A549 (cell line): ENCODE measurements around the gene SOX5. TPM values are rescaled to one million over a fixed set of nuclear protein-coding genes. Genes with fewer than 3 reads are reported as not detected.

ENCODE experiments used
- ATAC-seq, 2 experiments: fragments of 200-7000 bp in 1 of 2; fragments of >200 bp in 1 of 2; cut with Nextera tagmentation in 1 of 2; cut with Tn5 transposase in 1 of 2; 3 replicates each; pipeline versions ENCODE4 v1.8.0 to v1.9.1; 2018 to 2020; ENCODE audit warnings: mild to moderate bottlenecking in 1 of 2, moderate library complexity in 1 of 2
- CTCF ChIA-PET: fragments of 300-600 bp; sonication (Branson Sonifier 250); formaldehyde crosslinking; extraction: SDS; loops from one replicate; lab custom pipeline; 2021; ENCODE audit warnings: antibody characterized with exemption, inconsistent platforms; lab: Yijun Ruan, JAX
- POLR2A ChIA-PET: fragments of 350-600 bp; formaldehyde crosslinking; extraction: SDS; loops from one replicate; lab custom pipeline; 2021; ENCODE audit warnings: antibody characterized with exemption, inconsistent platforms; lab: Yijun Ruan, JAX
- DNase-seq, 2 experiments: peaks; one replicate each; pipeline versions ENCODE4 v3.0.0 to v3.0.0-alpha.2; 2011 to 2016; ENCODE audit warnings: low read depth in 1 of 2, low spot score in 1 of 2
- FAIRE-seq: peaks from 2 replicates; lab custom pipeline; 2011; peaks lifted over from hg19 to GRCh38; lab: Jason Lieb, UNC
- H3K27ac ChIP-seq, 2 experiments: fragments of >200 bp; sonication (Bioruptor Twin); formaldehyde crosslinking; 3 replicates each; pipeline ENCODE4 v1.5.1; 2016 to 2017
- H3K4me1 ChIP-seq: fragments of >200 bp; sonication (Bioruptor Twin); formaldehyde crosslinking; 3 replicates; pipeline ENCODE4 v1.6.1; 2016
- H3K4me2 ChIP-seq: fragments of >200 bp; sonication (Bioruptor Twin); formaldehyde crosslinking; 3 replicates; pipeline ENCODE4 v1.6.1; 2016
- H3K4me3 ChIP-seq: fragments of >200 bp; sonication (Bioruptor Twin); formaldehyde crosslinking; 3 replicates; pipeline ENCODE4 v1.5.1; 2016
- H3K9me3 ChIP-seq: fragments of >200 bp; sonication (Bioruptor Twin); formaldehyde crosslinking; 3 replicates; pipeline ENCODE4 v1.6.1; 2016
- BHLHE40 ChIP-seq: IDR thresholded peaks from 2 replicates; pipeline ENCODE4 v1.6.1; 2012; ENCODE audit warnings: low read depth, low read length, inconsistent platforms
- CBX8 ChIP-seq: fragments of 200-600 bp; sonication (generic); IDR thresholded peaks from 2 replicates; pipeline ENCODE4 v1.6.1; 2016
- E2F6 ChIP-seq: IDR thresholded peaks from 2 replicates; pipeline ENCODE4 v1.6.1; 2012; ENCODE audit warnings: low read depth, borderline replicate concordance
- FOSB ChIP-seq: fragments of 250-450 bp; sonication (Bioruptor Pico); IDR thresholded peaks from 2 replicates; pipeline ENCODE4 v1.5.0; 2020; ENCODE audit warnings: mild to moderate bottlenecking, moderate library complexity
- HDAC2 ChIP-seq: fragments of 200-600 bp; sonication (generic); IDR thresholded peaks from 2 replicates; pipeline ENCODE4 v1.6.1; 2016
- HOXA7 ChIP-seq: fragments of 250-450 bp; sonication (Bioruptor Pico); IDR thresholded peaks from 2 replicates; pipeline ENCODE4 v1.5.0; 2020; ENCODE audit warnings: mild to moderate bottlenecking, moderate library complexity
- HOXB13 ChIP-seq: fragments of 250-450 bp; sonication (Bioruptor Pico); IDR thresholded peaks from 2 replicates; pipeline ENCODE4 v1.5.0; 2020; ENCODE audit warnings: low read depth, mild to moderate bottlenecking, moderate library complexity
- HOXB5 ChIP-seq: fragments of 250-450 bp; sonication (Bioruptor Pico); IDR thresholded peaks from 2 replicates; pipeline ENCODE4 v1.5.0; 2020; ENCODE audit warnings: mild to moderate bottlenecking, moderate library complexity
- MAFK ChIP-seq: fragments of 450-650 bp; IDR thresholded peaks from 2 replicates; pipeline ENCODE4 v1.6.1; 2014; ENCODE audit not compliant: partially characterized antibody
- MAZ ChIP-seq: fragments of 150-350 bp; IDR thresholded peaks from 2 replicates; pipeline ENCODE4 v1.6.1; 2014; ENCODE audit warnings: antibody characterized with exemption, low read depth, low read length, borderline replicate concordance
- NFE2L2 ChIP-seq: fragments of 150-350 bp; conservative IDR thresholded peaks from 2 replicates; pipeline ENCODE4 v1.6.1; 2014; ENCODE audit warnings: low read length
- PHF8 ChIP-seq: fragments of 200-600 bp; sonication (generic); IDR thresholded peaks from 2 replicates; pipeline ENCODE4 v1.6.1; 2016; ENCODE audit warnings: low read depth, mild to moderate bottlenecking, antibody characterized with exemption, moderate library complexity, borderline replicate concordance
- RAD21 ChIP-seq, 2 experiments: fragments of >200 bp in 1 of 2; sonication (Bioruptor Twin) in 1 of 2; formaldehyde crosslinking in 1 of 2; IDR thresholded peaks in 1 of 2; conservative IDR thresholded peaks in 1 of 2; 2 replicates in 1 of 2; 3 replicates in 1 of 2; pipeline ENCODE4 v1.6.1; 2012 to 2018; ENCODE audit warnings: inconsistent platforms in 1 of 2
- RNF2 ChIP-seq: fragments of 200-600 bp; sonication (generic); IDR thresholded peaks from 2 replicates; pipeline ENCODE4 v1.6.1; 2016; ENCODE audit warnings: low read depth, mild to moderate bottlenecking, antibody characterized with exemption, moderate library complexity, borderline replicate concordance
- SMC3 ChIP-seq: fragments of >200 bp; sonication (Bioruptor Twin); formaldehyde crosslinking; IDR thresholded peaks from 3 replicates; pipeline ENCODE4 v1.6.1; 2018; ENCODE audit warnings: inconsistent platforms
- TFCP2L1 ChIP-seq: fragments of 250-450 bp; sonication (Bioruptor Pico); IDR thresholded peaks from 2 replicates; pipeline ENCODE4 v1.5.0; 2021; ENCODE audit warnings: mild to moderate bottlenecking
- WGBS: methylation state at CpG from one replicate; pipeline ENCODE4 v1.1.6; 2017; ENCODE audit errors: missing lambda C conversion rate; 5-methylcytosine and 5-hydroxymethylcytosine counted together
- polyA plus RNA-seq, 4 experiments: library from polyadenylated mRNA; depleted of rRNA in 3 of 4; stranded (reverse); fragments of >200 nt; fragmentation: RNase III in 1 of 4; extraction: RNeasy Plus Mini Kit Qiagen cat#74134 plus additional on column Dnase treatment in 1 of 4; gene quantifications; 2 replicates in 3 of 4; 3 replicates in 1 of 4; pipeline ENCODE4 v1.2.3, GENCODE V29; 2011 to 2017
- TF ChIP-seq, protein P1 (sequence below): fragments of 200-600 bp; sonication (generic); IDR thresholded peaks from 2 replicates; pipeline ENCODE4 v1.6.1; 2016; ENCODE audit warnings: antibody characterized with exemption, mild to moderate bottlenecking, moderate library complexity
- TF ChIP-seq, protein P2 (sequence below): fragments of >200 bp; sonication (Bioruptor Twin); formaldehyde crosslinking; IDR thresholded peaks from 2 replicates; pipeline ENCODE4 v1.6.1; 2016
- TF ChIP-seq, protein P3 (sequence below): fragments of 250-450 bp; sonication (Bioruptor Pico); IDR thresholded peaks from 2 replicates; pipeline ENCODE4 v1.5.0; 2021; ENCODE audit warnings: mild to moderate bottlenecking, moderate library complexity, borderline replicate concordance

The SOX5 gene
- polyA plus RNA-seq, 2 of the 4 experiments (the other 2 are of a cell fraction), result not detected

- ChIA-PET POLR2A (no interaction called here), CTCF (no interaction called here)
- Histone ChIP-seq H3K27ac (no peak overlapping the region), H3K4me3 (no peak overlapping the region), H3K9me3 (no peaks in the 10 kb centered on the region; the same call in 2 of the 3 replicates), H3K4me1 (no peaks in the 10 kb centered on the region), H3K4me2 (no peak overlapping the region)
- no peak for ATAC-seq
- no peak for FAIRE-seq
- 2% methylated on average over 4 of the region's 4 CpGs for whole genome bisulfite sequencing
- DNase-seq, result no peak
- TF ChIP-seq TFCP2L1 (CRISPR knock-in tag), result no peak
- TF ChIP-seq HOXB13 (CRISPR knock-in tag), result no peak
- TF ChIP-seq, protein P1, sequence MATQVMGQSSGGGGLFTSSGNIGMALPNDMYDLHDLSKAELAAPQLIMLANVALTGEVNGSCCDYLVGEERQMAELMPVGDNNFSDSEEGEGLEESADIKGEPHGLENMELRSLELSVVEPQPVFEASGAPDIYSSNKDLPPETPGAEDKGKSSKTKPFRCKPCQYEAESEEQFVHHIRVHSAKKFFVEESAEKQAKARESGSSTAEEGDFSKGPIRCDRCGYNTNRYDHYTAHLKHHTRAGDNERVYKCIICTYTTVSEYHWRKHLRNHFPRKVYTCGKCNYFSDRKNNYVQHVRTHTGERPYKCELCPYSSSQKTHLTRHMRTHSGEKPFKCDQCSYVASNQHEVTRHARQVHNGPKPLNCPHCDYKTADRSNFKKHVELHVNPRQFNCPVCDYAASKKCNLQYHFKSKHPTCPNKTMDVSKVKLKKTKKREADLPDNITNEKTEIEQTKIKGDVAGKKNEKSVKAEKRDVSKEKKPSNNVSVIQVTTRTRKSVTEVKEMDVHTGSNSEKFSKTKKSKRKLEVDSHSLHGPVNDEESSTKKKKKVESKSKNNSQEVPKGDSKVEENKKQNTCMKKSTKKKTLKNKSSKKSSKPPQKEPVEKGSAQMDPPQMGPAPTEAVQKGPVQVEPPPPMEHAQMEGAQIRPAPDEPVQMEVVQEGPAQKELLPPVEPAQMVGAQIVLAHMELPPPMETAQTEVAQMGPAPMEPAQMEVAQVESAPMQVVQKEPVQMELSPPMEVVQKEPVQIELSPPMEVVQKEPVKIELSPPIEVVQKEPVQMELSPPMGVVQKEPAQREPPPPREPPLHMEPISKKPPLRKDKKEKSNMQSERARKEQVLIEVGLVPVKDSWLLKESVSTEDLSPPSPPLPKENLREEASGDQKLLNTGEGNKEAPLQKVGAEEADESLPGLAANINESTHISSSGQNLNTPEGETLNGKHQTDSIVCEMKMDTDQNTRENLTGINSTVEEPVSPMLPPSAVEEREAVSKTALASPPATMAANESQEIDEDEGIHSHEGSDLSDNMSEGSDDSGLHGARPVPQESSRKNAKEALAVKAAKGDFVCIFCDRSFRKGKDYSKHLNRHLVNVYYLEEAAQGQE, result no peak
- TF ChIP-seq RAD21 (conservative IDR thresholded peaks at IDR 0.05 in 1 of 2, IDR thresholded peaks at IDR 0.05 in 1 of 2), result no peak
- TF ChIP-seq, protein P2, sequence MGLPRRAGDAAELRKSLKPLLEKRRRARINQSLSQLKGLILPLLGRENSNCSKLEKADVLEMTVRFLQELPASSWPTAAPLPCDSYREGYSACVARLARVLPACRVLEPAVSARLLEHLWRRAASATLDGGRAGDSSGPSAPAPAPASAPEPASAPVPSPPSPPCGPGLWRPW, result no peak
Observed at GRCh38 chr12:23504641-23505399, 444.6 kb downstream of the SOX5 start.

- Histone ChIP-seq H3K4me2 (no peak overlapping the region), H3K4me3 (no peak overlapping the region), H3K27ac (no peak overlapping the region), H3K9me3 (no peaks in the 10 kb centered on the region; the same call in 2 of the 3 replicates), H3K4me1 (no peaks in the 10 kb centered on the region)
- ATAC-seq (no peak), DNase-seq (no peak), FAIRE-seq (no peak)
- ChIA-PET POLR2A (no interaction called here), CTCF (no interaction called here)
- TF ChIP-seq SMC3 (no peak), RNF2 (no peak), HOXB5 (CRISPR knock-in tag) (no peak), TFCP2L1 (CRISPR knock-in tag) (no peak), HDAC2 (no peak), NFE2L2 (no peak)
- TF ChIP-seq, protein P1, result no peak
- 6% methylated on average over 2 of the region's 2 CpGs for WGBS
Observed at GRCh38 chr12:23504043-23504442, 445.4 kb downstream of the SOX5 start.

DNA sequence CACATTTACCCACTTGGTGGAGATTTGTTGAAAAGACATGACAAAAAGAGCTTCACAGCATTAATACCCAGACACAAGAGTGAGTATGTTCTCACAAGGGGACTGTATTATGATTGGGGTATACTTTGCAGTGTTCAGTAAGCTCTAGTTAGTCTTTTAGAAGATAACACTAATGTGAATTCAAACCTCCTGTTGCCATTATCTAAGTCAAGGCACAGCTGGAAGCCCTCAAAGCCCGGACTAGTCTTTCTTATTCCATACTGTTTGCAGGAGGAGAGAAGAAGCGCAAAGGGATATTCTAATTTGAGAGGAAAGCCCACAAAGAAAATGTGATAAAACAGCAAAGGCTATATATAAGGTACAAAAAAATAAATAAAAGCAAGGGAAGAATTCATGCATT, 445.9 kb downstream of the SOX5 start:
- H3K27ac ChIP-seq, result no peak overlapping the region
- TF ChIP-seq, protein P3, sequence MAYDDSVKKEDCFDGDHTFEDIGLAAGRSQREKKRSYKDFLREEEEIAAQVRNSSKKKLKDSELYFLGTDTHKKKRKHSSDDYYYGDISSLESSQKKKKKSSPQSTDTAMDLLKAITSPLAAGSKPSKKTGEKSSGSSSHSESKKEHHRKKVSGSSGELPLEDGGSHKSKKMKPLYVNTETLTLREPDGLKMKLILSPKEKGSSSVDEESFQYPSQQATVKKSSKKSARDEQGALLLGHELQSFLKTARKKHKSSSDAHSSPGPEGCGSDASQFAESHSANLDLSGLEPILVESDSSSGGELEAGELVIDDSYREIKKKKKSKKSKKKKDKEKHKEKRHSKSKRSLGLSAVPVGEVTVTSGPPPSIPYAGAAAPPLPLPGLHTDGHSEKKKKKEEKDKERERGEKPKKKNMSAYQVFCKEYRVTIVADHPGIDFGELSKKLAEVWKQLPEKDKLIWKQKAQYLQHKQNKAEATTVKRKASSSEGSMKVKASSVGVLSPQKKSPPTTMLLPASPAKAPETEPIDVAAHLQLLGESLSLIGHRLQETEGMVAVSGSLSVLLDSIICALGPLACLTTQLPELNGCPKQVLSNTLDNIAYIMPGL (CRISPR knock-in tag), result no peak
- TF ChIP-seq FOSB, result no peak
- TF ChIP-seq SMC3, result no peak
- TF ChIP-seq HOXA7 (CRISPR knock-in tag), result no peak
- TF ChIP-seq, protein P2, result no peak
- TF ChIP-seq BHLHE40, result no peak
- TF ChIP-seq MAFK, result no peak
- TF ChIP-seq E2F6, result no peak
- no peak for TF ChIP-seq CBX8
- no peak for TF ChIP-seq MAZ
- no peak for TF ChIP-seq PHF8
- POLR2A ChIA-PET, result no interaction called here
- no peak overlapping the region for H3K4me3 ChIP-seq
- H3K4me1 ChIP-seq, result no peaks in the 10 kb centered on the region
- H3K4me2 ChIP-seq, result no peak overlapping the region
- no peak for DNase-seq
- no peaks in the 10 kb centered on the region; the same call in 2 of the 3 replicates for H3K9me3 ChIP-seq
- CTCF ChIA-PET, result no interaction called here
- no peak for ATAC-seq
- FAIRE-seq, result no peak
- WGBS, result 7% methylated on average over 2 of the region's 2 CpGs
